NCI-H460 (cell line): Measurements from ENCODE around the gene WASHC3. TPM values are rescaled to one million over a fixed set of nuclear protein-coding genes. Genes with fewer than 3 reads are reported as not detected.
"Not testable (repeated sequence)": the region's sequence is repeated elsewhere in the genome, so short reads cannot be mapped to it uniquely, and the experiment has no call there.

Experiments
- DNase-seq: peaks from one replicate; pipeline ENCODE4 v3.0.0-alpha.2; 2016; ENCODE audit warnings: low read depth; ENCODE audit errors: extremely low read depth
- polyA plus RNA-seq: library from polyadenylated mRNA; depleted of rRNA; stranded (reverse); fragments of >200 nt; gene quantifications from 2 replicates; pipeline ENCODE4 v1.2.3, GENCODE V29; 2014; cell fraction: nucleus; rRNA removed
- total RNA-seq: library from RNA; depleted of rRNA; stranded (reverse); fragments of >200 nt; shearing (Covaris generic); gene quantifications from 2 replicates; pipeline ENCODE4 v1.2.3, GENCODE V29; 2014; rRNA removed

WASHC3 gene
- 49.9 and 53.4 TPM in 2 replicates for total RNA-seq
- 27.2 and 29.9 TPM in 2 replicates for polyA plus RNA-seq

- DNase-seq, result peak; percentile 93
Measured at GRCh38 chr12:102061560-102062418, at the start of gene WASHC3. Gene WASHC3 (minus strand): TSS chr12:102061991. CDS start chr12:102061962, 29 bp downstream.

GRCh38 chr12:102110782-102111181 is 49.0 kb upstream of the WASHC3 start:
- DNase-seq, result no peak

DNA sequence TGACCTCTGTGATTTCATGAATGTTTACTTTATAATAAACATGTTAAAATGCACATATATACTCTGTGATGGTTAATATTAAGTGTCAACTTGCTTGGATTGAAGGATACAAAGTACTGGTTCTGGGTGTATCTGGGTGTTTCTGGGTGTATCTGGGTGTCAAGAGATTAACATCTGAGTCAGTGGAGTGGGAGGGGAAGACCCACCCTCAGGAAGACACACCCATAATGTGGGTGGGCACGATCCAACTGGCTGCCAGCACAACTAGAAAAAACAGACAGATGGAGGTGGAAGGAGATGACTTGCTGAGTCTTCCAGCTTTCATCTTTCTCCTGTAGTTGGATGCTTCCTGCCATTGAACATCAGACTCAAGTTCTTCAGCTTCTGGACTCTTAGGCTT is 46.2 kb upstream of the WASHC3 start:
- no peak for DNase-seq

DNA sequence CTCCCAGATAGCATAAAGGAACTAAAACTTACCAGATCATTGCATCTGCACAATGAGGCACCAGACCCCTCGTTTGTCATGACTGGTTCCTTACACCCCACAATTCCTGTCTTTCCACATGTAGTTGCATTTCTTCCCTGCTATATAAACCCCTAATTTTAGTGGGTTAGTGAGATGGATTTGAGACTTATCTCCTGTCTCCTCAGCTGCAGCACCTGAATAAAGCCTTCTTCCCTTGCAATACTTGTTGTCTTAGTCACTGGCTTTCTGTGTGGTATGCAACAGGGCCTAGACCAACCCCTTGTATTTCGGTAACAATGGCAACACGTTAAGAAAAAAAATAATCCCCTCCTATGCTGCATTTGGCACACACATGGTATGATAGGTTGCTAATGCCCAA is 45.1 kb upstream of the WASHC3 start:
- no peak for DNase-seq

DNA sequence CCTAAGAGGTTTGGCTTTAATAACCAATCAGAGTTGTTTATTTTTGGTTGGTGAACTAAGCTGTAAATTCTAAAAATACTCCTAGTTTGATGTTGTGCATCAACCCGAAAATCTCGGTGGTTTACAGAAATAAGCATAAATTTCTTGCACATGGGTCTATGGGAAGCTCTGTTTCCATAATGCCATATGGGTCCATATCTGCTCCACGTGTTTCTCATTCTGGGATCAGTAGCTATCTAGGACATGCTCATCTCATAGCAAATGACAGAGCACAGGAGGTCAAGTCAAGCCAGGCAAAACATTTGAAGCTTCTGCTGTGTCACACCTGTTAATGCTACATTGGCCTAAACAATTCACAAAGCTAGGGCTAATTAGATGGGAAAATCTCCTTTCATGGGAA is 35.1 kb upstream of the WASHC3 start:
- DNase-seq, result no peak

GRCh38 chr12:102095677-102096263 is 34.0 kb upstream of the WASHC3 start:
- DNase-seq, result no peak

DNA sequence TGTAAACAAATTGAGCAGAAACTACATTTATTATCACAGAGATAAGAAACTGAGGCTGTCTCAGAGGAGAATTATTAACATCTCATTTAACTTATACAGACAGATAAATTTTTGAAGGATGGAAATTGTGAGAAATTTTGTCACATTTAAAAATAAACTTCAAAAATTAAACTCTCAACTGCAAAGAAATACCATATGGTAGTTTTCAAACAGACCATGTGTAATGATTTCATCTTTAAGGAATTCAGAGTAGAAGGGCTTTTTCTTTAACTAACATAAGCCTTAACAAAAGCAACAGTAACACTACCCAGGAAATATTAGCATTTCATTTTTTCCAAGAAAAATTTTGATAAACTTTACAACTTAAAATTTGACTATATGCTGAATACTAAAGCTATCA is 31.5 kb upstream of the WASHC3 start:
- DNase-seq, result no peak

- not testable (repeated sequence) for DNase-seq
Measured at GRCh38 chr12:102089228-102089835, 27.5 kb upstream of the WASHC3 start.

DNA sequence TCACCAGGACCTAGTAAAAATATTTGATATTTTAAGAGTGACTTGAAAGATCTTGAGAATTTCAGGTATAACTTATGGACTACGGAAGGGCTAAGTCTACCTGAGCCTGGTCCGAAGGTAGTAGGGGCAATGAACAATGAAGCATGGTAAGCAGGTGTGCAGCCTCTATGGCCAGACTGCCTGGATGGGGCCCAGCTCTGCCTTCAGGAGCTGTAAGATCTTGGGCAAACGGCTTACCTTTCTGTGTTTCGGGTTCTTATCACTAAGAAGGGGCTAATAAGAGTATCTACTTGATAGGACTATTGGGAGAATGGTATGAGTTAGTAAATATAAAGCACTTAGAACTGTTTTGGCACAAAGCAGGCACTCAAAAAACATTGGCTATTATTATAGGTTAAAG is 19.1 kb upstream of the WASHC3 start:
- no peak for DNase-seq

DNA sequence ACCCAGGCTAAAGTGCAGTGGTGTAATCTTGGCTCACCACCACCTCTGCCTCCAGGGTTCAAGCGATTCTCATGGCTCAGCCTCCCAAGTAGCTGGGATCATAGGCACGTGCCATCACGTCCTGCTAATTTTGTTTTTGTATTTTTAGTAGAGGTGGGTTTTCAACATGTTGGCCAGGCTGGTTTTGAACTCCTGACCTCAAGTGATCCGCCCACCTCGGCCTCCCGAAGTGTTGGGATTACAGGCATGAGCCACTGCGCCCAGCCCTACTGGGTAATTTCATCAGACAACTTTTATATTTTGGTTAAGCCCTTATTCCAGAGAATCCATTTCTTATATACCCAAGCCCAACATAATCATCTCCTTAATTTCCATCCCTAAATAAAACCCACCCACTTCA is 10.3 kb upstream of the WASHC3 start:
- DNase-seq, result not testable (repeated sequence)

GRCh38 chr12:102069707-102070106 is 7.9 kb upstream of the WASHC3 start:
- DNase-seq, result no peak

GRCh38 chr12:102067574-102068258 is 5.9 kb upstream of the WASHC3 start:
- no peak for DNase-seq

GRCh38 chr12:102064476-102064875 is 2.7 kb upstream of the WASHC3 start:
- DNase-seq, result no peak

GRCh38 chr12:102063069-102063468 is 1.3 kb upstream of the WASHC3 start:
- DNase-seq, result no peak

GRCh38 chr12:102062419-102062806 is 622 bp upstream of the WASHC3 start:
- DNase-seq, result no peak

- no peak for DNase-seq
Measured at GRCh38 chr12:102061096-102061559, 663 bp downstream of the WASHC3 start.

GRCh38 chr12:102059343-102059742 is 2.4 kb downstream of the WASHC3 start:
- no peak for DNase-seq

DNA sequence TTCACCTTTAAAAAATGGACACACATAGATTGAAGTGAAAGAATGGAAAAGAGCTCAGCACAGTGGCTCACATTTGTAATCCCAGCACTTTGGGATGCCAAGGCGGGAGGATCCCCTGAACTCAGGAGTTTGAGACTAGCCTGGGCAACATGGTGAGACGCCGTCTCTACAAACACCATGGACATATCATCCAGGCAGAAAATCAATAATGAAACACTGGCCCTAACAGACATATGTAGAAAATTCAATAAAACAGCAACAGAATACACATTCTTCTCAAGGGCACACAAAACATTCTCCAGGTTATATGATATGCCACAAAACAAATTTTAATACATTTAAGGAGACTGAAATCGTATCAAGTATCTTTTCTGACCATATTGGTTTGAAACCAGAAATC is 7.4 kb downstream of the WASHC3 start:
- DNase-seq, result no peak

DNA sequence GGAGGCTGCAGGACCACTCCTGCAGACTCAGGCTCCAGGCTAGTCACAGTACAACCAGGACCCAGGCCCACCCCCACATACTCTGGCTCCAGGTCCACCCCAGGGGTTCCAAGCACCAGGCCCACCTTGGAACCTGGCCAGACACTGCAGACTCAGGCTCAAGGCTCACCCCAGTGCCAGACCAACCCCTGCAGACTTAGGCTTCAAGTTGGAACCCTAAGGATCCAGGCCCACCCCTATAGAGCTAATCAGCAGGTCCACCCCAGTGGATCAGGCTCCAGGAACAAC is 8.8 kb downstream of the WASHC3 start:
- no peak for DNase-seq

DNA sequence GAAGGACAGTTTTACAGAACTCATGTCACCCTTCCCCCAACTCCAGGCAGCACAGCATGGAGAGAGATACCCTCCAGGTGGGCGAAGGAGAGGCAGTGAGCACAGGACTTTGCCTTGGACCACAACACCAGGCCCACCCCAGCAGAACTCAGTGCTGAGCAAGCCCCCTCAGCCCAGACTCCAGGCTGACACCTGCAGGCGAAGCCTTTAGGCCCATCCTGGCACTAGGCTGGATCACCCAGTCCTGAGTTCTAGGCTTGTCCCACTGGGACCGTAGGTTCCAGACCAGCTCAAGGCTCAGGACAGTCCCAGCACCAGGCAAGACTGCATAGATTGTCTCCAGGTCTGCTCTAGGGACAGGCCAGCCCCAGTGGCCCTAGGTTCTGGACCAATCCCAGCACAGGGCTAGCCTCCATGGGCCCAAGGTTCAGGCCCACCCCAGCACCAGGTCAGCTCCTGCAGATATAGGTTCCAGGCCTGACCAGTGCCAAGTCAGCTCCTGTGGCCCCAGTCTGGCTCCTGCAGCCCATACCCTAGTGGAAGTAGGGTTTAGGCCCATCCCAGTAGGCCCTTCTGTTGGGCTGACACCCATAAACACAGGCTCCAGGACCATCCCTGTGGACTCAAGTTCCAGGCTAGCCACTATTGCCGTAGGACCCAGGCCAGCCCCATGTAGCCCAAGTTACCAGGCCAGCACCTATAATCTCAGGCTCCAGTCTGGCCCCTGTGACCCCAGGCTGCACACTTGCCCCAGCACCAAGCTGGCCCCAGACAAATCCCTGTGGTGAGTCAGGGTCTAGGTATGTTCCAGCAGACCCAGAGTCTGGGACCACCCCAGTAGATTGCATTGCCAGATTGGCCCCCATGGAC is 9.4 kb downstream of the WASHC3 start:
- DNase-seq, result no peak
